ENCODE results near the gene UGT1A6.

The UGT1A6 gene

DNA sequence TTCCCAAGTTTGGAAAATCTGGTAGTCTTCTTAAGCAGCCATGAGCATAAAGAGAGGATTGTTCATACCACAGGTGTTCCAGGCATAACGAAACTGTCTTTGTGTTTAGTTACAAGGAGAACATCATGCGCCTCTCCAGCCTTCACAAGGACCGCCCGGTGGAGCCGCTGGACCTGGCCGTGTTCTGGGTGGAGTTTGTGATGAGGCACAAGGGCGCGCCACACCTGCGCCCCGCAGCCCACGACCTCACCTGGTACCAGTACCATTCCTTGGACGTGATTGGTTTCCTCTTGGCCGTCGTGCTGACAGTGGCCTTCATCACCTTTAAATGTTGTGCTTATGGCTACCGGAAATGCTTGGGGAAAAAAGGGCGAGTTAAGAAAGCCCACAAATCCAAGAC lies 79.5 kb downstream of the UGT1A6 start:
- no peak for DNase-seq (ENCODE audit: low read depth in 1 of 2, low spot score in 1 of 2)
- Histone ChIP-seq H3K27me3 (ENCODE audit: insufficient read depth, poor library complexity, severe bottlenecking) (no peaks in the 10 kb centered on the region), H3K4me3 (replicated peaks; ENCODE audit: insufficient read depth, low read length) (no peak overlapping the region), H3K27ac (replicated peaks) (no peak overlapping the region)
- no peak for TF ChIP-seq POLR2AphosphoS5 (IDR thresholded peaks at IDR 0.05; ENCODE audit: low read depth)
- TF ChIP-seq GABPA (IDR thresholded peaks at IDR 0.05; ENCODE audit: low read depth), result no peak
- no peak for TF ChIP-seq SPI1 (IDR thresholded peaks at IDR 0.05; ENCODE audit: borderline replicate concordance, low read depth)
- TF ChIP-seq REST (IDR thresholded peaks at IDR 0.05; ENCODE audit: insufficient replicate concordance, low read depth), result no peak
- TF ChIP-seq, protein P1, sequence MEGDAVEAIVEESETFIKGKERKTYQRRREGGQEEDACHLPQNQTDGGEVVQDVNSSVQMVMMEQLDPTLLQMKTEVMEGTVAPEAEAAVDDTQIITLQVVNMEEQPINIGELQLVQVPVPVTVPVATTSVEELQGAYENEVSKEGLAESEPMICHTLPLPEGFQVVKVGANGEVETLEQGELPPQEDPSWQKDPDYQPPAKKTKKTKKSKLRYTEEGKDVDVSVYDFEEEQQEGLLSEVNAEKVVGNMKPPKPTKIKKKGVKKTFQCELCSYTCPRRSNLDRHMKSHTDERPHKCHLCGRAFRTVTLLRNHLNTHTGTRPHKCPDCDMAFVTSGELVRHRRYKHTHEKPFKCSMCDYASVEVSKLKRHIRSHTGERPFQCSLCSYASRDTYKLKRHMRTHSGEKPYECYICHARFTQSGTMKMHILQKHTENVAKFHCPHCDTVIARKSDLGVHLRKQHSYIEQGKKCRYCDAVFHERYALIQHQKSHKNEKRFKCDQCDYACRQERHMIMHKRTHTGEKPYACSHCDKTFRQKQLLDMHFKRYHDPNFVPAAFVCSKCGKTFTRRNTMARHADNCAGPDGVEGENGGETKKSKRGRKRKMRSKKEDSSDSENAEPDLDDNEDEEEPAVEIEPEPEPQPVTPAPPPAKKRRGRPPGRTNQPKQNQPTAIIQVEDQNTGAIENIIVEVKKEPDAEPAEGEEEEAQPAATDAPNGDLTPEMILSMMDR (IDR thresholded peaks at IDR 0.05; ENCODE audit: insufficient read depth, low read length), result no peak

- TF ChIP-seq POLR2AphosphoS5 (IDR thresholded peaks at IDR 0.05; ENCODE audit: low read depth) (no peak), SPI1 (IDR thresholded peaks at IDR 0.05; ENCODE audit: borderline replicate concordance, low read depth) (no peak), GABPA (IDR thresholded peaks at IDR 0.05; ENCODE audit: low read depth) (no peak), REST (IDR thresholded peaks at IDR 0.05; ENCODE audit: insufficient replicate concordance, low read depth) (no peak)
- TF ChIP-seq, protein P1 (IDR thresholded peaks at IDR 0.05; ENCODE audit: insufficient read depth, low read length), result no peak
- Histone ChIP-seq H3K27ac (replicated peaks) (no peak overlapping the region), H3K27me3 (ENCODE audit: insufficient read depth, poor library complexity, severe bottlenecking) (no peaks in the 10 kb centered on the region), H3K4me3 (replicated peaks; ENCODE audit: insufficient read depth, low read length) (no peak overlapping the region)
- no peak for DNase-seq (ENCODE audit: low read depth in 1 of 2, low spot score in 1 of 2)
These were observed 79.9 kb downstream of the UGT1A6 start for GRCh38 chr2:233772583-233772982.

- no peaks in the 10 kb centered on the region for H3K27me3 ChIP-seq (ENCODE audit: insufficient read depth, poor library complexity, severe bottlenecking)
- no peak for DNase-seq (ENCODE audit: low read depth in 1 of 2, low spot score in 1 of 2)
- H3K4me3 ChIP-seq (replicated peaks; ENCODE audit: insufficient read depth, low read length), result no peak overlapping the region
- no peak overlapping the region for H3K27ac ChIP-seq (replicated peaks)
- TF ChIP-seq GABPA (IDR thresholded peaks at IDR 0.05; ENCODE audit: low read depth), result no peak
- TF ChIP-seq POLR2AphosphoS5 (IDR thresholded peaks at IDR 0.05; ENCODE audit: low read depth), result no peak
- TF ChIP-seq, protein P1 (IDR thresholded peaks at IDR 0.05; ENCODE audit: insufficient read depth, low read length), result no peak
- no peak for TF ChIP-seq REST (IDR thresholded peaks at IDR 0.05; ENCODE audit: insufficient replicate concordance, low read depth)
- TF ChIP-seq SPI1 (IDR thresholded peaks at IDR 0.05; ENCODE audit: borderline replicate concordance, low read depth), result no peak
These were observed 81.2 kb downstream of the UGT1A6 start for GRCh38 chr2:233773854-233774253.
